ENCODE results near the gene CXCL13.

DNA sequence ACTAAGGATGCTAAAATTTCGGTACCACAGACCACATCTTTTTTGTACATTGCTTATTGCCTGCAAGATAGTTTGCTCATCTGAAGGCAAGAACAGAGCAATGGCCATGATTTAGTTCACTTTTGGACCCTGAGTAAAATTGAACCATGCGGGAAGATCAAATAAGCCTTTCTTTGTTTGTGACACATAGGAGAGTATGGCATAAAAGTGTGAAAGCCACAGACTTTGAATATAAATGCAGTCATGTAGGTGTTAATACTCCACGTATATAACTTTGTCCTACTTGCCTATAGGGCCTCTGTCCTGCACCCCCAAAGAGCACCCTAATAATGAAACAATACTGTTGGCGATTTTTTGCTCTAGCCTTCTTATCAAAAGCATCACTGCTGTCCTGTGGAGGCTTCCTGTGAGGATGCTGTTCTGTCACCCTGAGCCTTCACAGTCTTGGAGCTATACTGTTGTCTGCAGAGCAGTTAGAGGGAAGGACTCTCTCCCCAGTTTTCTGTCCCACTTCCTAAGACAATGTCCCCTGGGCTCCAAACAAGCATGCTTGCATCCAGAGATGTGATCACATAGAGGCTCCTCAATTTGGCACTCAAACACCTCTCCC lies 10.2 kb upstream of the CXCL13 start:
- TF ChIP-seq POLR2AphosphoS5 (IDR thresholded peaks at IDR 0.05) (no peak), EP300 (IDR thresholded peaks at IDR 0.05) (no peak)
- TF ChIP-seq, protein P1, sequence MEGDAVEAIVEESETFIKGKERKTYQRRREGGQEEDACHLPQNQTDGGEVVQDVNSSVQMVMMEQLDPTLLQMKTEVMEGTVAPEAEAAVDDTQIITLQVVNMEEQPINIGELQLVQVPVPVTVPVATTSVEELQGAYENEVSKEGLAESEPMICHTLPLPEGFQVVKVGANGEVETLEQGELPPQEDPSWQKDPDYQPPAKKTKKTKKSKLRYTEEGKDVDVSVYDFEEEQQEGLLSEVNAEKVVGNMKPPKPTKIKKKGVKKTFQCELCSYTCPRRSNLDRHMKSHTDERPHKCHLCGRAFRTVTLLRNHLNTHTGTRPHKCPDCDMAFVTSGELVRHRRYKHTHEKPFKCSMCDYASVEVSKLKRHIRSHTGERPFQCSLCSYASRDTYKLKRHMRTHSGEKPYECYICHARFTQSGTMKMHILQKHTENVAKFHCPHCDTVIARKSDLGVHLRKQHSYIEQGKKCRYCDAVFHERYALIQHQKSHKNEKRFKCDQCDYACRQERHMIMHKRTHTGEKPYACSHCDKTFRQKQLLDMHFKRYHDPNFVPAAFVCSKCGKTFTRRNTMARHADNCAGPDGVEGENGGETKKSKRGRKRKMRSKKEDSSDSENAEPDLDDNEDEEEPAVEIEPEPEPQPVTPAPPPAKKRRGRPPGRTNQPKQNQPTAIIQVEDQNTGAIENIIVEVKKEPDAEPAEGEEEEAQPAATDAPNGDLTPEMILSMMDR (IDR thresholded peaks at IDR 0.05): no peak

Measured in upper lobe of left lung (tissue), 4 donors.